MV-4-11 (cell line): ENCODE results near the gene TSPAN4.

Experiments used
- DNase-seq: peaks from one replicate; lab custom pipeline; 2025; lab: John Stamatoyannopoulos, UW

TSPAN4 gene

DNA sequence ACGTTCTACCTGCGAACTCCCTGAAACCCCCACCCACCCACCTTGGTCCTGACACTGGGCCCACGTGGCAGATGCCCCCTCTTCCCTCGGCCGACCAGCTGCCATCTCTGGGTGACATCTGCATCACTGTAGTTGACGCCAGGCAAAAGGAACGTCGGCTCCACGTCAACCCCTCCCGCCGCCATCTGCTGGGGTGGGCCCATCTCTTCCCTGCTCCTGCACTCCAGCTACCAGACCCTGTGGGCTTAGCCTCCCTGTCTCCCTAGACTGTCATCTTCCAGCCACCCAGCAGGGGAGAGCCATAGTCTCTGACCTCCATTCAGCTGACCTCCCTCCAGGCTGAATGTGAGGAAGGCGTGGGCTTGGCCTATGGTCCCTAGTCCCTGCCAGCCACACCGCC, 46.6 kb downstream of the TSPAN4 start:
- DNase-seq = no peak

DNA sequence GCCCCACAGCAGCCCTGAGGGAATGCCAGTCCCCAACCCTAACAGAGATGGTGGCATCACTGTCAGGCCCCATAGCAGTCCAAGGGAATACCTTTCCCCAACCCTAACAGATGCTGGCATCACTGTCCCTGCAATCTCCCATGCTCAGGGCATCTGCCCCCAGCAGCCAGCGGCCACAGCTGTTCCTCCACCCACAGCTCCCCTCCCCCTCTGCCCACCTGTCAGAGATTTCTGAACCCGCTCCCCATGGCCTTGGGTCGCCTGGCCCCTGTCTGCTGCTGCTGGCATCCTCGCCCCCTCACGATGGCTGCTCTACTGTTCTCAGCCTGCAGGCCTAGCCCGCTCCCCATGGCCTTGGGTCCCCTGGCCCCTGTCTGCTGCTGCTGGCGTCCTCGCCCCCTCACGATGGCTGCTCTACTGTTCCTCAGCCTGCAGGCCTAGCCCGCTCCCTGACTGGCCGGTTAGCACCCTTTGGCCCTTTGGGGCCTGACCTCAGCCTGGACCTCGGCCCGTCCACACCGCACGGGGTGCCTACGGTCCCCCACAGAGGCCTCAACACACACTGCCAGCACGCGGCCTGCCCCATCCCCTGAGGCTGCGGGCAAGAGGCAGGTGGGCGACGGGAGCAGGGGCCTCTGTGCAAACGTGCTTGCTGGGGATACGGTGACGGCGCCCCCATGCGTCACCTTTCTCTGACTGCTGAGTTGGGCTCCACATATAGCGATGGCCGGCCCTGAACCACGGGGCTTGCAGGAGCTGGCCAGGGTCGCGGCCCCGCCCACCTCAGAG, 47.2 kb downstream of the TSPAN4 start:
- no peak for DNase-seq

DNA sequence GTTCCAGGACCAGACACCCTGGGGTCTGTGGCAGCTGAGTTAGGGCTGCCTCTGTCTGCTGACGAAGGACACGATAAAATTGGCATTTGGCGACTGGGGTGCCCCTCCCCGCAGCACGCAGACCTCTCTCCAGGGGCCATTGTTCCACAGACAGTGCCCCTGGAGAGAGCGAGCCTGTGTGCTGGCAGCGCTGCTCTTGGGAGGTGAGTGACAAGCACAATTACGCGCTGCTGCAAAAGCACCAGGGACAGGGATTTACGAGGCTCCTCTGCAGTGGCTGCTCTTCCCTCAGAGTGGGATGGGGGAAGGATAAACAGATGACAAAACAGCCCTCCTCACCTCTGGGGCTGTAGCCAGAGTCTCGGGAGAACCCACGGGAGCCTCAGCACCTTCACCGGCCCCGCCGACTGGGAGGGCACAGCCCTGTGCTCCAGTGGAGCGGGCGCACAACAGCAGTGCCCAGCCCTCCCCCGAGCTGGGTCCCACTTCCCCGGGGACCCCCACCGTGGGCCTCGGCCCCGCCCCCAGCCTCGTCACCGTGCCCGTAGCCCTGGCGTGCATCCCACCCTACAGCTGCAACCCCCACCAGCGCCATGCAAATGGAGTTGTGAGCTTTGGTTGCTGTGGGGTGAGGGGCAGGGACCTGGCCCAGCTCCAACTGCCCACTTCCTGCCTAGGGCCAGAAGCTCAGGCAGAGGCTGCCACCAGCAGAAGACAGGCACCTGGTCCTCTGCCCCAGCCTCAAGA, 48.3 kb downstream of the TSPAN4 start:
- no peak for DNase-seq

DNA sequence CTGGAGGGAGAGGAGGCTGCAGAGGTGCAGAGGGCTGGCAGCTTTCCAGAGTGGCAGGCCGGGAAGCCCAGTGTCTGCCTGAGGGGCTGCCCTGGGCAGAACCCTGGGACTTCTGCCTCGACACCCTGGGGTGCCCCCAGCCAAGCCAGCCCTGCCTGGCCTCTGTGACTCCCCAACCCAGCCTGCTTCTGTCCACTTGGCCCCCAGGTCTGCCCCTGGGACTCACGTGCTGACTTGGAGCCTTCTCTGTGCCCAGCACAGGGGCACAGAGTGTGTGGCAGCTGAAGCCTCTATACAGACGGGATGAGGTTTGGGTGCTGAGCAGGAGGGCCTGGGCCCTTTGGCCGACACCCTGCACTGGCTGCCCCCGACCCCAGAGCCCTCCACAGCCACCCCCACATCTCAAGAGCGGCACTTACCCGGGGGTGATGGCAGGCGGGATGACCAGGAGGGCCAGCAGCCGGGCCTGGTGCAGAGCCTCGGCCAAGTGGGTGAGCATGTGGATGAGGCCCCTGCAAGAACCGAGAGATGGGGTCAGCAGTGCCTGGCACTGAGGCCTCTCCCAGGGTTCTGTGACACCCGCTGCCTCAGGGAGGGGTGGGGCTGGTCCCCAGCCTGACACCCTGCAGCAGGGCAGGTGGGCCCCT, 50.5 kb downstream of the TSPAN4 start:
- DNase-seq = no peak

DNA sequence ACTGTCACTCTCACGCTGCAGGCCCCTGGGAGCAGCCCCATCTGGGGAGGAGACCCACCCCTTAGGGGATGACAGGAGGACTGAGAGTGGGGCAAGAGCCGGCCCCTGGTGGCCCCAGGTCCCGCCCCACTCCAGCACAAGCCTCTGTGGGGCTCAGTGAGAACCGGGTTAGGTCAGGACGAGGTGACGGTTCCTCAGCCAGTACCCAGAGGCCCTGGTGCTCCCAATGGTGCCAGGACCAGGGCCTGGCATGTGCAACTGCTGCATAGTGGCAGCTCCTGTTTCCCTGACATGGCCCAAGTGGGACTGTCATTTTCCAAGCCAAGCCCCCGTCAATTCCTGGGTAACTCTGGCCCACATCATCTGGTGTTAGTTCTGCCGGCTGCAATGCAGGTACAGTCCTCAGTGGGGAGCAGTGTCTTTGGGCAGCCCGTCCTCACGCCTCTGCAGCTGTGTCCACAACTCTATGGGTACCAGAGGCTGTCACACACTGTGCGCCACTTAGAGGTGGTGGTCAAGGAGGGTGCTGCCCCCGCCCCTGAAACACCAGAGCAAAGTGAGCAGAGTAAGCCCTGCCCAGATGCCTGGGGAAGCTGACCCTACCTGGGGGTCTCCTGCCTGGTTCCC, 52.0 kb downstream of the TSPAN4 start:
- DNase-seq = no peak

DNA sequence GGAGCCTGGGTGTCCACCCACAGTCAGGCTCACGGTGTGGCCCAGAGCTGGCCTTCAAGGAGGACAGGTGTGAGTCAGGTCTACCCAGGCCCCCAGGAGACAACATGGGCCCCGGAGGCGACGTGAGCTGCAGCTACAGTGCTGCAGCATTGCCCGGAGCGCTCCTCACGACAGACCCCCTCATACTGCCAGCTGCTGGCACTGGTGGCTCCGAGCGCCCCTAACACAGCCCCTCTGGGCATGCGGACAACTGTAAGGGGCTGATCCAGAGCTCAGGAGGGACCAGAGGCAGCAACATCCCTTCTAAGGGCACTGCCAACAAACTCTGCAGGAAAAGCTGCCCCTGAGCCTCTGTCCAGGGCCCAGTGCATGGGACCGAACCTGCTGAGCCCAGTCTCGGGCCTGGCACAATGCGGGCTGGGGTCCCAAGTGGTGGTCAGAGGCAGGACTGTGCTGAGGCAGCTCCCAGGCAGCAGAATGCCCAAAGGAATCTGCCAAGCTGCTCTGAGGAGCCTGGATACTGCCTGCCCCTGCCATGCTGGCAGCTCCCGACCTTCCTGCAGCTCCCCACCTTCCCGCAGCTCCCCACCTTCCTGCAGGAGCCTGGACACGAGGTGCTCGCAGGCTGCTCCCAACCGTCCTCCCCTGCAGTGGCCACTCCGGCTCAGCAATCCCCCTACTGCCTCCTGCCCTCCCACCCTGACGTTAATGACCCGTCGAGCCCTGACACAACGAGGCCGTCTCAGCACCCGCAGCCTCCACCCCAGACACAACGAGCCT, 52.9 kb downstream of the TSPAN4 start:
- no peak for DNase-seq

DNA sequence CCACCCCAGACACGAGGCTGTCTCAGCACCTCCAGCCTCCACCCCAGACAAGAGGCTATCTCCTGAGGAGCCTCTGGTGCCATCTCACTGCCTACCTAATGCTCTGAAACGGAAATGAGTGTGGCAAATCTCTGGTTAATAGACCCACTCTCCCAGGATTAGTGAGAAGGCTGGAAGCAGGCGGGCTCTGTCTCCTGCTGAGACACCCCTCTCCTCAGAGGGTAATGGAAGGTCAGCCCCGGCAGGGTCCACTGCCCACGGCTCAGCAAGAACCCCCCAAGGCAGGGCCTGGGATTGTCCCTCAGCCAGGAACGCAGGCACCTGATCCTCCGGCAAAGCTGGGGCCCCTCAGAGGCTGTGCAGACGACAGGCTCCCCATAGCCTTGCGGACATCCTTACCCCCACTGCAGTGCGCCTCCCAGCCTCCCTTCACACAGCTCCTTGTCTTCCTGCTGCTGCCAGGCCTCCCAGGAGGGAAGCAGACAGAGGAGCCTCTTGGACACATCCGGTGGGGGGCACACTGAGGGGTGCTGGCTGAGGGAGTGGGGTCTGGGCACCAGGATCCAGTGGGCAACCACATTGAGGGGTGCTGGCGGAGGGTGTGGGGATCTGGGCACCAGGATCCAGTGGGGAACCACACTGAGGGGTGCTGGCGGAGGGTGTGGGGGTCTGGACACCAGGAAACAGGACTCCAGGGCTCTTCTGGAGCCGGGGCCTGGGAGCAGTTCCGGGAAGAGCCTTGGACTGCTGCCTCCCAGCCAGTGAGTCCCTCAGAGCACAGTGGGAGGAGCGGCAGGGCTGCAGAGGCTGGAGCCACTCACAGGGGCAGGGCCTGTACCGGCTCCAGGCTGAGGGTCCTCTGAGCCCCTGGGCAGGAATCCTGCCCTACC, 54.8 kb downstream of the TSPAN4 start:
- DNase-seq = no peak

DNA sequence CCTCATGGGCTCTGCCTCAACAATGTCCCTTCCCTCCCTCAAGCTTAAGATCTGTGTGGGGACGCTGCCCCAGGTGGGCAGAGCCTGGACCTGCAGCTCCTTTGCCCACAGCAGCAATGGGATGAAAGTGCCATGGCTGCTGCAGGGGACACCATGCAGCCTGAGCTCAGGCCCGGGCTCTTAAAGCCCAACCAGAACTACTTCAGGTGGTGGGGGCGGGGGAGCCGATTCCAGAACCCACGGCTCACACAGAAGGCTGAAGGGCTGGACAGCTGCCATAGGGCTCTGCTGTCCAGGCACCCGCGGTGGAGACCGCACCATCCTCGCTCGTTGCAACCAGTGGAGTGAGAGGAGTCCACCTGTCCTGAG, 55.5 kb downstream of the TSPAN4 start:
- DNase-seq = no peak

DNA sequence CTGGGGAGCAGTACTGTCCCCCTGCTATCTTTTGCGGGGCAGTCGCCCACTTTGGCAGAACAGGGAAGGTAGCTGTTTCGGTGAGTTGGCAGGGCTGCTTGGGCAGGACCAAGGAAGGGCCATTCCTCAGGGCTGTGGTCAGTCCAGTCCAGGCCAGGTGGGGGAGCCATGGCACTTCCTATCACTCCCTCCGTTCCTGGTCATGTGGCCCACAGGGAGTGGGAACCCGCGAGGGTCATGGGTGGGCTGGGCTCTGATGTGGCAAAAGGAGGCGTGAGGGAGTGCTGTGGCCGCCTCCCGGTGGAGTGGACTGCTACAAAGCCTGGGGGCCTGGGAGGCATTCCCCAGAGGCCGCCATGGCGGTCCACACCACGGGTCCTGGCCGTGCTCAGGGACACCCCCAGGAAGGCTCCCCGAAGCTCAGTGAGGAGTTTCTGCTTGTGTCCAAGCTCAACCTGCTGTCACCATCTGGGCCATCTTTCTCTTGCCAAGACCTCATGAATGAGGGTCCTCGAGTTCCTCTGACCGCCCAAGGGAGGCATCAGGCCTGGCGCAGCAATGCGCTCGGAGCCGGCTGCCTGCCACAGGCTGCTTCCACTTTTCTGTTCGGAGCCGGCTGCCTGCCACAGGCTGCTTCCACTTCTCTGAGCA, 56.0 kb downstream of the TSPAN4 start:
- no peak for DNase-seq

DNA sequence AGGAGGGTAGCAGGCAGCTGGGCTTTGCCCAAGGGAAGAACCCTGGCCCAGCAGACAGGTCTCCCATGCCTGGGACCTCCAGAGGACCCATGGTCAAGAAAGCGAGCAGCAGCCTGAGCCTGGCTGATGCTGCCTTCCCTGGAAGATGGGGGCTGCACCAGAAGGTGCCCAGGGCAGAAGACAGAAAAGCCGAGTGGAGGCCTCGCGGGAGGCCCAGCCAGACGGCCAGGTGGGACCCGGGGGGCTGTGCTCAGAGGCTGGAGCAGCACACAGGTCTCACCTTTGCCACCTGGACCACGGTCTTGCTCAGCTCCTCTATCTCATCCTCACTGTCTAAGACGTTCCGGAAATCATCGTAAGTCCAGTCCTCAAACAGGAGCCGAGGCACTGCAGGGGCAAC, 57.1 kb downstream of the TSPAN4 start:
- DNase-seq = no peak

DNA sequence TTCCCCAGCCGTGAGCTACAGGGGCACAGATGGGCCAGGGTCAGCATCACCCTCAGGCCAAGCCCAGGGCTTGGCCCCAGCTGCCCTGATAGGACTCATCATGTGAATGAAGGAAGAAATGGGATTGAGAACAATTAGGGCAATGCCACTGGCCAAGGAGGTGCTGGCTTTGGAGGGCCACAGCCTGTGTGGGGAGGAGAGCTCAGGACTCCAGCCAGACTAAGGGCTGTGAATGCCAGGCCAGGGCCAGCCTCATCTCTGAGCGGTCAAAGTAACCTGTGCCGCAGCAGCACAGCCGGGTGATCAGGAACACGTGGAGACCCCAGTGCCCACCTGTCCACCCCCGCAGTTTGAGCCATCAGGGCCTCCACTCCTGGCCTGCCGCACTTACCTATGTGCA, 57.9 kb downstream of the TSPAN4 start:
- no peak for DNase-seq

DNA sequence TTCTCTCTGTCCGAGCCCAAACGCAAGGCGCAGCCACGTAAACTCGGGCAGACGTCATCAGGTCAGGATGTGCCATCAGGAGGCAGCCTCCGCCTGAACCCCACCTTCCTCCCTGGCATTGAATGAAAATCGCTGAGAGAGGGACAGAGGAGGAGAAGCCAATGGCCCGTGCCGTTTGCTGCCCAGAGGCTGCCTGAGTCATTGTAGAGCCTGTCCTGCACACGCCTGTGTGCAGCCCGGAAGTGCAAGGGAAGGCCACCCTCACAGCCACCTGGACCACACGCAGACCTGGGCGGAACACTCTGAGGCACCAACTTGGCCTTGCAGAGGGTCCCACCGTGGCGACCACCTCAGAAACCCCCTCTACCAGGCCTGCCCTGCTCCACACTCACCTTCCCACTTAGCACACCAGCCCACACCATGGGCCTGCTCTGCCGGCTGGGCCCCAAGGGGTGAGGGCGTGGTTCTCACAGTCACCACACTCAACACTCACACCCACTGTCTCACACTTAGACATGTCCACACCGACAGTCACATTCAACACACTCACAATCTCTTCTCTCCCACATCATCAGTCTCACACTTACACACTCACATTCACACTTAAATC, 58.9 kb downstream of the TSPAN4 start:
- DNase-seq = no peak

DNA sequence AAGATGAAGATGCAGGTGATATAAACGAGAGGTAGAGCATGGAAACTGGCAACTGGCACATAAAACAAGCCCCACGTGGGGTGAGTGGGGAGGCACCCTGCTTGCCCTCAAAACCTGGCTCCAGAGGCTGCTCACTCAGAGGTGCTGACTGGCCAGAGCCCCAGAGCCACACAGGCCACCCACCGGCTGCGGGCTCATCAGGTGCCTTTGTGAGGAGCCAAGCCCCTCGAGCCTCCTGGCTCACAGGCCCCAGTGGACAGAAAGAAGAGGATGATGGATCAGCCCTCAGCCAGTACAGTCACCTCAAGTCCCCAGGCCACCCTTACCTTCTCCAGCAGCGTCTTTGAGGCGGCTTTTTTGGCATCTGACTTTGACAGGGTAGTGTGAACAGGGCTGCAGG, 61.7 kb downstream of the TSPAN4 start:
- no peak for DNase-seq

DNA sequence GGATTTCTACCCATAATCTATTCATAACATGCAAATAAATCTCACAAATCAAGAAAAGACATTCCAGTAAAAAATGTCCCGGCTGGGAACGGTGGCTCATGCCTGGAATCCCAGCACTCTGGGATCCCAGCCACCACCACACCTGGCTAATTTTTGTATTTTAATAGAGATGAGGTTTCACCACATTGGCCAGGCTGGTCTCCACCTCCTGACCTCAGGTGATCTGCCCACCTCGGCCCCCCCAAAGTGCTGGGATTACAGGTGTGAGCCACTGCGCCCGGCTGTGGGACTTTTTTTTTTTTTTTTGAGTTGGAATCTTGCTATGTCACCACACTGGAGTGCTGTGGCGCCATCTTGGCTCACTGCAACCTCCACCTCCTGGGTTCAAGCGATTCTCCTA, 63.3 kb downstream of the TSPAN4 start:
- DNase-seq = no peak

DNA sequence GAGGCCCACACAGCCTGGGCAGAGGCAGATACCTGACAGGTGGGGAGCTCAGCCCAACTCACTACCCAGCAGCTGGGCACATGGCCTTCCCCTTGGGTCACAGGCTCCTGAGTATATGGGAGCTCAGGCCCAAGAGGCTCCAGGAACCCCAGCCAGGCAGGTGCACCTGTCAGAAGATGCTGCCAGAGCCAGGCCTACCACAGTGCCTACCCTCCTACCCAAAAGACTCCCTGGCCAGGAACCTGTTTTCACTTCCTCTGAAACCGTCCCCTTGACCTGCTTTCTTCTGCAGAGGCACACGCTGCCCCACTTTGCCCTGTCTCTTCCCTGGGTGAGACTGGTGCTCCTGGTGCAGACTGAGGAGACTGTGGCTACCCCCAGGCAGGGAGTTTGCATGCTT, 65.0 kb downstream of the TSPAN4 start:
- no peak for DNase-seq

DNA sequence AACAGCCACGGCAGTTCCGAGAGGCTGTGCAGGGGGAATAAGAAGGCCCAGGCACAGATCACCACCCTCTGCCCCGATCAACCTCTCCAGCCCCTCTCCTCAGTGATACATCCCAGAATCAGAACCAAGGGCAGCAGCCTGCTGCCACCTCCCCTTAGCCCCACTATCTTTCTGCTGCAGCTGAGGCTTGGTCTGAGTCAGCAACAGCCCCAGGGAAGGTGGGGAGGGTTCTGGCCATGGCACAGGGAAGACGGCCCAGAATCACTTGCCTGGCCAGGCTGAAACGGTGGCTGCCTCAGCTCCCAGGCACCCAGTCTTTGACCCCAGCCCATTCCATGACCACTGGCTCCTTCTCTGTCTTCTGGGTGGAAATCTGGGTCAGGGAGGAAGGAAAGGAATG, 65.6 kb downstream of the TSPAN4 start:
- no peak for DNase-seq

DNA sequence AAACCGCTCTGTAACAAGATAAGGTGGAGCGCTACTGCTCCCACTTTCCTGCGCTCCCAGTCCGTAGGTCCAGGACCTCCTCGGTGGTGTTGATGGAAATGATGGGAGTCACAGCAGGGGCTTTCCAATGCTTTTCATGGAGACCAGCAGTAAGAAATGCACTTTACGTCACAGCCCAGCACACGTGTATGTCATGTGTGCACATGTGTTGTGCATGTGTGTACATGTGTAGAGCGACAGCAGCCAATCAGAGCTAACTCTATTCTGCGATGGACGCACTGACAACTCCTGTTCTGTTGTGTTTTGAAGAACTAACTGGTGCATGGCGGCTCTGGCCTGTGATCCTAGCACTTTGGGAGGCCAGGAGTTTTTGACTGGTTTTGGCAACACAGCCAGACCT, 66.8 kb downstream of the TSPAN4 start:
- DNase-seq = no peak

DNA sequence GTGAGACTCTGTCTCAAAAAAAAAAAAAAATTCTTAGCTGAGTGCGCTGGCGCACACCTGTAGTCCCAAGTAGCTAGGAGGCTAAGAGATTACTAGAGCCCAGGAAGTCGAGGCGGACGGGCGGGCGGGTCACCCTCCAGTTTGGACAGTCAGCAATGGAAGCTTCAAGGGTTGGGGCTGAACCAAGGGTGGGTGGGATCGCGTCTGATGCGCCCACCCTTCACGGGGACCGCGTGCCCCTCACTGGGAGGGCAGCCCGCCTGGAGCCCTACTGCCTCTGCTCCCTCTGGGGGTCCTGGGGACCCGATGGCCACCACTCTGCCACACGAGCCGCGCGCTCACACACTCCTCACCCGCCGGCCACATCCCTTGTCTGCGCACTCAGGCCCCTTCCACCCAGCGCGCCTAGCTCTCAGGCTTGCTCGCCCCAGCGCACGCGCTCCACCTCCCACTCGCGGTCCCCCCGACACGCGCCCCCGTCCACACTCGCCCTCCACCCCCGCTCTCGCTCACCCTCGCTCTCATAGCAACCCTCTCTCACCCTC, 67.5 kb downstream of the TSPAN4 start:
- no peak for DNase-seq

DNA sequence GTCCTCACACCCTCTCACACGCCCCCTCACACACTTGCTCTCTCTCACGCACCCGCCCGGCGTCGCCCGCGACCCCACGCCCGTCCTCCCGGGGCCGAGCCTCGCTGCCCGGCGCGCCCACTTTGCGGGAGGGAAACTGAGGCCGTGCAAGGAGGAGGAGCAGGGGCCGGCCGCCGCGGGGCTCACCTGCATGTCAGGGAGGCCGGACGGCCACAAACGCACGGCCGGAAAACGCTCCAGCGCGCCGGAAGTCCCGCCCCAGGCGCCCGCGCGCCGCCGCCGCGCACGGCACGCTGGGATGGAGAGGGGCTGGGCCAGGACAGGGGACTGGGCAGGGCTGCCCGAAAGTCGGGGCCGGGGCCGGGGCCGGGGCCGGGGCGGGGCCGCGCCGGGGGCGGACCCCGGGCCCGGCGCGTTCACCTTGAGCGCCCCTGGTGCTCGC, 68.0 kb downstream of the TSPAN4 start, which contains the start of gene CHID1:
Gene CHID1, minus strand, starts transcription at position 222 of the 442 bp plus-strand sequence. CDS start 5,994 bp downstream, outside the sequence.
- peak; percentile 61 for DNase-seq
